Measurements from ENCODE around the gene CYP2D6. TPM values are rescaled to one million over a fixed set of nuclear protein-coding genes. Genes with fewer than 3 reads are reported as not detected.

The CYP2D6 gene
- total RNA-seq, 4 donors from 2014 or later: 0.35 to 1.5 (median 1.2) TPM

DNA sequence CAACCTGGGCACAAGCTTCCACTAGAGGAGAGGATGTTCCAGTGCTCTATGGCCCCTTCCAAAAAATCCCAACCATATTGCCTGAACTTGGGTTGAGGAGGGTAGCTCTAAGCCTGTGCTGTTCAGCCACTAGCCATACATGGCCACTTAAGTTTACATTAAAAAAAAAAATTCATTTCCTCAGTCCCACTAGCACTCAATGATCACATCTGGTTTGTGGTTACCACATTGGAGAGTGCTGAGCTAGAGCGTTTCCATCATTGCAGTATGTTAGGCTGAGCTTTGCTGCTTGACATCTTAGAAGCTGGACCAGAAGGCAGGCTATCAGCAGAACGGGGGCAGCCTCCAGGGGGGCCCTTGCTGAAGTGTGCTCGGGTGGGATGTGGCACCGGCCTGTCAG, 43.5 kb upstream of the CYP2D6 start:
- Histone ChIP-seq H3K9me3 (no peaks in the 10 kb centered on the region), H3K4me1 (peaks cover 0 to 46% (median 12%) of the 10 kb centered on the region in 3 donors), H3K27ac (no peak overlapping the region), H3K36me3 (peaks cover 0 to 71% (median 3%) of the 10 kb centered on the region in 3 donors), H3K4me3 (no peak overlapping the region), H3K27me3 (no peaks in the 10 kb centered on the region)
- no peak for TF ChIP-seq POLR2A (IDR thresholded peaks at IDR 0.05)
- TF ChIP-seq, protein P1, sequence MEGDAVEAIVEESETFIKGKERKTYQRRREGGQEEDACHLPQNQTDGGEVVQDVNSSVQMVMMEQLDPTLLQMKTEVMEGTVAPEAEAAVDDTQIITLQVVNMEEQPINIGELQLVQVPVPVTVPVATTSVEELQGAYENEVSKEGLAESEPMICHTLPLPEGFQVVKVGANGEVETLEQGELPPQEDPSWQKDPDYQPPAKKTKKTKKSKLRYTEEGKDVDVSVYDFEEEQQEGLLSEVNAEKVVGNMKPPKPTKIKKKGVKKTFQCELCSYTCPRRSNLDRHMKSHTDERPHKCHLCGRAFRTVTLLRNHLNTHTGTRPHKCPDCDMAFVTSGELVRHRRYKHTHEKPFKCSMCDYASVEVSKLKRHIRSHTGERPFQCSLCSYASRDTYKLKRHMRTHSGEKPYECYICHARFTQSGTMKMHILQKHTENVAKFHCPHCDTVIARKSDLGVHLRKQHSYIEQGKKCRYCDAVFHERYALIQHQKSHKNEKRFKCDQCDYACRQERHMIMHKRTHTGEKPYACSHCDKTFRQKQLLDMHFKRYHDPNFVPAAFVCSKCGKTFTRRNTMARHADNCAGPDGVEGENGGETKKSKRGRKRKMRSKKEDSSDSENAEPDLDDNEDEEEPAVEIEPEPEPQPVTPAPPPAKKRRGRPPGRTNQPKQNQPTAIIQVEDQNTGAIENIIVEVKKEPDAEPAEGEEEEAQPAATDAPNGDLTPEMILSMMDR (IDR thresholded peaks at IDR 0.05): no peak
- DNase-seq: no peak
- intact Hi-C loops (cut with DNase I): loop anchor here (10.0 kb wide), 1 partner anchor 261 kb away; the partner anchor contains the start of gene NFAM1
- 71 to 81% methylated on average over 4 of the region's 4 CpGs for WGBS, 2 donors

DNA sequence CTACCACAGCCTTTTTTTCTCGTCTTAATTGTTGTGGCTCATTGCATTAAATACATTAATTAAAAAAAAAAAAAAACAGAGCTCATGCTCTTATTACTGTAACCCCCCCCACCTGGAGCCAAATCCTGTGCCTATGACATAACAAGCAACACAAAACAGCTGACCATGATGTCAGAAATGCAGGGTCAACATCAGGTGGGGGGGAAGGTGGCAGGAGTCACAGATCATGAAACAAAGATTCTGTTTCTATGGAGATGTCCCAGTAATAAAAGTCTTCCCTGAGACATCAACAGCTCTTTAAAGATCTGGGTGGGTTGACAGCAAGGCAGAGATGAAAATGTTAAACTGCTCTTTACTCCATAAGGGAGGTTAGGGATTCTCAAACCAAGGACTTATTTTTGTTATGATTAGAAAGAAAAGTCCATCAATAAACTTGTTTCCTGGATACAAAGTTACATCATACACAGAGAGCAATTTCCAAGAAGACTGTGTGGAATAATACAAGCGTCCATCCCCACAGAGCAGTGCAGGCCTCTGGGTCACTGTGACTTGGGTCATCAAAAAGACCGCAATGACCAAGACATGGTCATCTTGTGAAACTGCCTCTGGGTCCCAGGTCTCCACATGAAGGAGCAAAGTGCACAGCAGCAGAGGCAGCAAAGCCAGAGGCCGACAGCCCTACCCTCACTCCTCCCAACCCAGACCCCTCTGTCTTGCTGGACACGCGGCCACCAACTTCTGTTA, 42.7 kb upstream of the CYP2D6 start:
- TF ChIP-seq, protein P1 (IDR thresholded peaks at IDR 0.05): no peak
- TF ChIP-seq POLR2A (IDR thresholded peaks at IDR 0.05): no peak
- 85 to 89% methylated on average over 5 to 6 of the region's 6 CpGs for WGBS, 2 donors
- Histone ChIP-seq H3K27me3 (no peaks in the 10 kb centered on the region), H3K4me3 (no peak overlapping the region), H3K36me3 (peaks cover 0 to 71% (median 8%) of the 10 kb centered on the region in 3 donors), H3K9me3 (no peaks in the 10 kb centered on the region), H3K27ac (no peak overlapping the region), H3K4me1 (peaks cover 0 to 43% (median 9%) of the 10 kb centered on the region in 3 donors)
- no peak for DNase-seq
- intact Hi-C loops (cut with DNase I): loop anchor here (10.0 kb wide), 1 partner anchor 261 kb away; the partner anchor contains the start of gene NFAM1

DNA sequence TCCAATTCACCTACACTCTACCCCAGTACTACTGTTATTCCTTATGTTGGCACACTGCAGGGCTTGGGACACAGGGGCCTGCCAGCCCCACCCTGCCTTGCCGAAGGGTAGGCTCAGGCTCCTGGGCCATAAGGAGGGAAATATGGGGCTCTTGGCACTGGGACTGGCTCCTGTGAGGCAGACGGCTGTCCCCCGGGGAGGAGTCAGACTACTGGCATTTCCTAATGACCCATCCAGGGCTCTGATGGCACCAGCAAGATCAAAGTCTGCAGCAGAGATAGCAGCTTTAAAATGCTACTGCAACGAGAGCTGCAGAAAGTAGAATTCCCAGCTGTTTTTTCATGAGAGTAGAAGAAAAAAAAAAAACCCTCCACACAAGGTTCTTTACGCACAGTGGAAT, 42.2 kb upstream of the CYP2D6 start:
- H3K27me3 ChIP-seq: no peaks in the 10 kb centered on the region
- peaks cover 0 to 71% (median 14%) of the 10 kb centered on the region in 3 donors for H3K36me3 ChIP-seq
- DNase-seq: no peak
- WGBS, 2 donors: 26 to 29% methylated on average over 4 to 5 of the region's 5 CpGs
- intact Hi-C loops (cut with DNase I): loop anchor here (10.0 kb wide), 1 partner anchor 262 kb away; the partner anchor contains the start of gene NFAM1
- H3K9me3 ChIP-seq: no peaks in the 10 kb centered on the region
- peaks cover 0 to 43% (median 9%) of the 10 kb centered on the region in 3 donors for H3K4me1 ChIP-seq
- no peak overlapping the region for H3K27ac ChIP-seq
- no peak for TF ChIP-seq POLR2A (IDR thresholded peaks at IDR 0.05)
- TF ChIP-seq, protein P1 (IDR thresholded peaks at IDR 0.05): no peak
- no peak overlapping the region for H3K4me3 ChIP-seq

DNA sequence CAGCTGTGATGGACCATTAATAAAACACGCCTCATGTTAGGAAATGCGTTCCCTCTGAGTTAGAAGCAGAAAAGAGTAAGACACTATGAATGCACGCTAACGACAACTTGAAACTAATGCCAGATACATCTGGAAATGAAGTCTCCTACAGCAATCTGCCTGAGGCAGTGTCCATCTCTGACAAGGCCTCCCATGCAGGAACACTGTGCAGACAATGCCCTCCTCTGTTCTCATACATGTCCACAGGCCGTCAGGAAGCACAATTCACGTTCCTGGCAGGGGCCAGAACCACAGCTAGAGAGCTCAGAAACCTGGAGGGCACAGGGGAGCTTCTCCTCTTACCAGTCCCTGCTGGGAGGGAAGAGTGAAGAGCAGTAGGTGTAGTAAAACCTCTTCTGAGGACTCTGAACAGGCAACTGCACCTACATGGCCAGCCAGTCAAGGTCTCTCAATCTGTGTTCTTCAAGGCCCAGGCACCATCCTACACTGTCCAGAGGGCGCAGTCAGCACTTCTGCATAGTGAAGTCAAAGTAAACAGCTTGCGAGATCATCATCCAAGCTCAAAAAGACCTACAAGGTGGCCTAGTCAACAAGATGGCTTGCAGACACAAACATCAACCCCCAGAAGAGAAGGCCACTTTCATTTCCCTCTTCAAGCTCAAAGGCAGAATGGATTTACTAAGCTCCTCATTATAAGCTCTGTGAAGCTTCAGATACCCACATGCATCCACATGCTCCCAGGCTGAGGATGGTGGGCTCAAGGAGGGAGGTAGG, 41.5 kb upstream of the CYP2D6 start:
- 88 to 93% methylated on average over 6 to 8 of the region's 8 CpGs for WGBS, 2 donors
- intact Hi-C loops (cut with DNase I): loop anchor here (10.0 kb wide), 1 partner anchor 263 kb away; the partner anchor contains the start of gene NFAM1
- Histone ChIP-seq H3K27me3 (no peaks in the 10 kb centered on the region), H3K4me1 (peaks cover 0 to 43% (median 9%) of the 10 kb centered on the region in 3 donors), H3K36me3 (peaks cover 0 to 71% (median 14%) of the 10 kb centered on the region in 3 donors), H3K9me3 (no peaks in the 10 kb centered on the region), H3K27ac (no peak overlapping the region), H3K4me3 (no peak overlapping the region)
- DNase-seq: no peak
- TF ChIP-seq, protein P1 (IDR thresholded peaks at IDR 0.05): no peak
- TF ChIP-seq POLR2A (IDR thresholded peaks at IDR 0.05): no peak

All from esophagus squamous epithelium (tissue), 5 donors.